ENCODE results near the gene STON1.

The STON1 gene

GRCh38 chr2:48507111-48507510, 22.8 kb upstream of the STON1 start:
- H3K9me3 ChIP-seq (ENCODE audit: severe bottlenecking), result no peaks in the 10 kb centered on the region
- H3K36me3 ChIP-seq (ENCODE audit: low read depth), result peaks cover 27% of the 10 kb centered on the region
- H3K4me1 ChIP-seq (ENCODE audit: insufficient read depth, poor library complexity, severe bottlenecking), result peaks cover 24% of the 10 kb centered on the region
- TF ChIP-seq CTCF (IDR thresholded peaks at IDR 0.05; ENCODE audit: poor library complexity, severe bottlenecking), result no peak
- H3K27me3 ChIP-seq (ENCODE audit: insufficient read depth, poor library complexity, severe bottlenecking), result no peaks in the 10 kb centered on the region
- DNase-seq (ENCODE audit: low spot score), result no peak
- no peak overlapping the region for H3K27ac ChIP-seq (ENCODE audit: poor library complexity, severe bottlenecking)
- no peak overlapping the region for H3K4me3 ChIP-seq (ENCODE audit: severe bottlenecking)
- ATAC-seq (ENCODE audit: low read depth), result no peak

DNA sequence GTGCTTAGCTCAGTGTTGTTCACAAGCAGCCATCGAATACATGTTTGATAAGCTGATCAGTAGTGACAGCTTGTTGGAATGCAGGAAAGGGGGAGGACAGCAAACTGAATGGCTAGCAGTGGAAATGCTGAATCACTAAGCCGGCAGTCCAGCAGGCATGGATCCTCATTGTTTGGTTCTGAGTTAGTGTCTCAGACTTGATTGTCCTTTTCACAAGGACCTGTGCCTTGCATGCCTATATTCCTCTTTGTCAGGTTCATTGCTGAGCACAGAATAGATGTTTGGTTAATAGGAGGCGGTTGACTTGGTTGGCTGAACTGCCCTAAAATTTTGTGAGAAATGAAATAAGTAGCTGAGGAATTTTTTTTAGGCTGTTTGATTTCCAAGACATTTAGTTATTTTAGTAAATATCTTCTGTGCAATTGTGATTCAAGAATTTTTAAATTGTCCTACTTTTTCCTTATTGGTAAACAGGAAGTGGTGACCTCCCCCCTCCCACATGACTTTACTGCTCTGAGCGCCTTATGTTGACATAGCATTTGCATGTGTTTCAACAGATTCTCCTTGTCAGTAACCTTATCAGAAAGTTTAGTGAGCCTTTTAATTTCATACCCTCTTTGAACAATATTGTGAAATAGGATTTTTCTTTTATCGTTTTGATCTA, 21.4 kb upstream of the STON1 start:
- H3K36me3 ChIP-seq (ENCODE audit: low read depth), result peaks cover 38% of the 10 kb centered on the region
- no peak overlapping the region for H3K4me3 ChIP-seq (ENCODE audit: severe bottlenecking)
- TF ChIP-seq CTCF (IDR thresholded peaks at IDR 0.05; ENCODE audit: poor library complexity, severe bottlenecking), result no peak
- no peaks in the 10 kb centered on the region for H3K27me3 ChIP-seq (ENCODE audit: insufficient read depth, poor library complexity, severe bottlenecking)
- no peaks in the 10 kb centered on the region for H3K9me3 ChIP-seq (ENCODE audit: severe bottlenecking)
- peak overlapping the region; percentile 56 for H3K27ac ChIP-seq (ENCODE audit: poor library complexity, severe bottlenecking)
- DNase-seq (ENCODE audit: low spot score) (no peak), ATAC-seq (ENCODE audit: low read depth) (no peak)
- peaks cover 24% of the 10 kb centered on the region for H3K4me1 ChIP-seq (ENCODE audit: insufficient read depth, poor library complexity, severe bottlenecking)

DNA sequence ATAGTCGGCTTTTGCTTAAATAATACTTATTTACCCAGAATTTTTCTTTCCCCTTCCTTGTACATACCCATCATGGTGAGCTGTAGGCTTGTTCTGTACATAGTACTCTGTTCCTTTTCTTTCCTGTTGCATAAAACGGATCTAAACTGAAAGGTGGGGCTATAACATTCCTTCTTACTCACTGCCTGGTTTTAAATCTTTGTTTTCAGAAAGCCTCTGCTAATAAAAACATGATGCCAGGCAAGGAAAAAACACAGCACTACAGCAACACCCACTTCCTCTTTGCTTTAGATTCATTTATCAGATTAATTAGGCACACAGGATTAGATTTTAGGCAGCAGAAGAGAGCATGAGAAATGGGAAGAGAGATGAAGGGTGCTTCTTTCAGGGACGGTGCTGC, 19.6 kb upstream of the STON1 start:
- Histone ChIP-seq H3K27ac (ENCODE audit: poor library complexity, severe bottlenecking) (peak overlapping the region; percentile 56), H3K9me3 (ENCODE audit: severe bottlenecking) (no peaks in the 10 kb centered on the region), H3K27me3 (ENCODE audit: insufficient read depth, poor library complexity, severe bottlenecking) (no peaks in the 10 kb centered on the region), H3K36me3 (ENCODE audit: low read depth) (peaks cover 49% of the 10 kb centered on the region), H3K4me1 (ENCODE audit: insufficient read depth, poor library complexity, severe bottlenecking) (peaks cover 24% of the 10 kb centered on the region), H3K4me3 (ENCODE audit: severe bottlenecking) (no peak overlapping the region)
- DNase-seq (ENCODE audit: low spot score) (no peak), ATAC-seq (ENCODE audit: low read depth) (peak; percentile 97)
- no peak for TF ChIP-seq CTCF (IDR thresholded peaks at IDR 0.05; ENCODE audit: poor library complexity, severe bottlenecking)

- peaks cover 54% of the 10 kb centered on the region for H3K36me3 ChIP-seq (ENCODE audit: low read depth)
- peaks cover 24% of the 10 kb centered on the region for H3K4me1 ChIP-seq (ENCODE audit: insufficient read depth, poor library complexity, severe bottlenecking)
- DNase-seq (ENCODE audit: low spot score) (no peak), ATAC-seq (ENCODE audit: low read depth) (no peak)
- no peak overlapping the region for H3K4me3 ChIP-seq (ENCODE audit: severe bottlenecking)
- no peak overlapping the region for H3K27ac ChIP-seq (ENCODE audit: poor library complexity, severe bottlenecking)
- H3K27me3 ChIP-seq (ENCODE audit: insufficient read depth, poor library complexity, severe bottlenecking), result no peaks in the 10 kb centered on the region
- no peak for TF ChIP-seq CTCF (IDR thresholded peaks at IDR 0.05; ENCODE audit: poor library complexity, severe bottlenecking)
- no peaks in the 10 kb centered on the region for H3K9me3 ChIP-seq (ENCODE audit: severe bottlenecking)
Measured at GRCh38 chr2:48511849-48512470, 18.0 kb upstream of the STON1 start.

DNA sequence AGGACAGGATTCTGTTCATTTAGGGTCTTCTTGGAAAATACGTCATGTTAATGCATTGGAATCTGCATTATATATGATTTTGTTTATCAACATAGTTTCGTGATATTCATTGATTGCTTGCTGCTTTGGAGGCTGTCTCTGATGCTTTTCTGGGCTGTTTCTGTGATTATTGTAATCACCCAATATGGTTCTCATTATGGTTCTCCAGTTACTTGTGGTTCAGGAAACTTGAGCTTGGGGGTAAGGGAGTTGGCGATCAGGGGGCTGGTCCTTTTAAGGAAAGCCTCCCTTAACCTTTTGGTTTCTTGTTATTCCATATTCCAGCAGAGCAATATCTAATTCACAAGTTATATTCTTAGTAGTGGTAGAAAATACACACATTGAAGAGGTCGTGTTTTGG, 17.4 kb upstream of the STON1 start:
- Histone ChIP-seq H3K4me1 (ENCODE audit: insufficient read depth, poor library complexity, severe bottlenecking) (peaks cover 24% of the 10 kb centered on the region), H3K9me3 (ENCODE audit: severe bottlenecking) (no peaks in the 10 kb centered on the region), H3K36me3 (ENCODE audit: low read depth) (peaks cover 58% of the 10 kb centered on the region), H3K27me3 (ENCODE audit: insufficient read depth, poor library complexity, severe bottlenecking) (no peaks in the 10 kb centered on the region), H3K4me3 (ENCODE audit: severe bottlenecking) (no peak overlapping the region), H3K27ac (ENCODE audit: poor library complexity, severe bottlenecking) (no peak overlapping the region)
- ATAC-seq (ENCODE audit: low read depth), result no peak
- no peak for DNase-seq (ENCODE audit: low spot score)
- TF ChIP-seq CTCF (IDR thresholded peaks at IDR 0.05; ENCODE audit: poor library complexity, severe bottlenecking), result no peak
